ENCODE measurements around the gene DCP1A. TPM values are rescaled to one million over a fixed set of nuclear protein-coding genes. Genes with fewer than 3 reads are reported as not detected.
"Not testable (repeated sequence)": the region's sequence is repeated elsewhere in the genome, so short reads cannot be mapped to it uniquely, and the experiment has no call there.

DCP1A gene
- polyA plus RNA-seq (2013, experiment 1 of 2; ENCODE audit: insufficient read length) = 12.3 TPM
- 10.9 TPM for polyA plus RNA-seq (2013, experiment 2 of 2; ENCODE audit: insufficient read length)

DNA sequence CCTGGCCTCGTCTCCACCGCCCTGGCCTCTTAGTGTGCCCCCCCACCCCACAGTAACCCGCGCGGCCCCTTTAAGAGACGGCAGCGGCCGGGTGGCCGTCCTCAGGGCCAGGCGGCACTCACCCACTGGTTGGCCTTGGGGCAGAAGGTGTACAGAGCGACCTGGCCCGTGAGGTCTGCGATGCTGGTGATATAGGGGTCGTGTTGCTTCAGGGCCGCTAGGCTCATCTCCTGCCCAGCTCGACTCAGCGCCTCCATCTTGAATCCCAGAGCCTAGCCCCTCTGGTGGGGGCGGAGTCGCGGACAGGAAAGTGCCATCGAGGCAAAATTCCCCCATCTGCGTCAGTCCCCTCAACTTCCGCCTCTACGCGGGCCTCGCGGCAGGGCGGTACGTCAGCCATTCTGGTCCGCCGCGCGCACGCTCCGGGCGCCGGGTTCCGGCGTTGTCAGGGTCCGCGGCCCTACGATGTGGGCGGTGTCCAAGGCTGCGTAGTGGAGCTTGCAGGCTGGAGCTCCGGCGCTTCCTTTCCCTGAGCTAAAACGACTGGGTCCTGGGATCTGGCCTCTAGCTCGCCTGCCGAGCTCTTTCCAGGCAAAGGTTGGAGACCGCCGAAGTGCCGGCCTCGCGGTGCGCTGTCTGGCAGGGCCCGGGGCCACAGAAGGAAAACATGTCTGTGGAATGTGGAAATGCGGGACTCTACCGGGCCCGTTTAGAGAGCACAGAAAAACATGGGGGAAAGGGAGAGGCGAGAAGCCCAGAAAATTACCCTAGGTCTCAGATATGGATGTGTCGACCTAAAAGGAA, at the start of gene DCP1A:
Gene DCP1A (minus strand): TSS at position 283 of the 804 bp plus-strand sequence. CDS start 26 bp downstream, at position 257.
- peak; percentile 96 for DNase-seq

DNA sequence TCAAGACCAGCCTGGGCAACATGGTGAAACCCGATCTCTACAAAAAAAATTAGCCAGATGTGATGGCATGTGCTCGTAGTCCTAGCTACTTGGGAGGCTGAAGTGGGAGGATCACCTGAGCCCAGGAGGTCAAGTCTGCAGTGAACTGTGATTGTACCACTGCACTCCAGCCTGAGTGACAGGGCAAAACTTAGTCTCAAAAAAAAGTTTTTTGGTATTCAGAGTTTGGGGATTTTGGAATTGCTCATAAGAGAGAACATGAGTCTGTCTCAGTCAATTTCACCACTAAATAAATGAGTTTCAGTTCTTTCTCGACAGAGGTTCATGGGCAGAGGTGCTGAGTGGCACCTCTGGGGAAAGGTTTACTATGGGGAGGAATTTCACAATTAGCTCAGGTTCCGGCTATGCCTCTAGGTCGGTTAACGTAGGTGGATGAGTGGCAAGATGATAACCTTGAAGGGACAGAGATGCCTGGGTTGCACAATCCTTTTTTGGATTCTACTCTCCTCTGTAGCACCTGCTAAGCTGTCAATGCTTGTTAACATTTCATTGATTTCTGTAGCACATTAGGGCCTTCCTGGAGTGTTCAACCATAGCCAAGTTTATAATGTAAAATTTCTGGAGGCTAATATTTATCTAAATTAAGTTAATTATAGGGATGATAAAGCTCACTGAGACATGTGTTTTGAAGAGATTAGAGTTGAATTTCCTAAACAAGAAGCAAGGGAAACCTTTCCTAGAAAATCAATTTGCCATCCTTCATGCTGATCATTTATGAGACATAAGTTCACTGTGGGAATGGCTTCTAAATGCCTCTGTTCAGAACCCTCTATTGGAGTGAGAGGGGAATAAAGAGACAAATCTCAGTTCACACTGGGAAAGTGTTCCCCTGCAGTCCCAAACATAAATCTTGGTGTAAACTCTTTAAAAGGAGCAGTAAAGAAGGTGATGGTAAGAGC, 37.4 kb upstream of the DCP1A start:
- DNase-seq = no peak

- peak; percentile 12 for DNase-seq
Measured at GRCh38 chr3:53382106-53382505, 34.8 kb upstream of the DCP1A start.

- DNase-seq = no peak
Measured at GRCh38 chr3:53380306-53380705, 33.0 kb upstream of the DCP1A start.

- no peak for DNase-seq
Measured at GRCh38 chr3:53379898-53380297, 32.6 kb upstream of the DCP1A start.

- DNase-seq = no peak
Measured at GRCh38 chr3:53377794-53378193, 30.5 kb upstream of the DCP1A start.

DNA sequence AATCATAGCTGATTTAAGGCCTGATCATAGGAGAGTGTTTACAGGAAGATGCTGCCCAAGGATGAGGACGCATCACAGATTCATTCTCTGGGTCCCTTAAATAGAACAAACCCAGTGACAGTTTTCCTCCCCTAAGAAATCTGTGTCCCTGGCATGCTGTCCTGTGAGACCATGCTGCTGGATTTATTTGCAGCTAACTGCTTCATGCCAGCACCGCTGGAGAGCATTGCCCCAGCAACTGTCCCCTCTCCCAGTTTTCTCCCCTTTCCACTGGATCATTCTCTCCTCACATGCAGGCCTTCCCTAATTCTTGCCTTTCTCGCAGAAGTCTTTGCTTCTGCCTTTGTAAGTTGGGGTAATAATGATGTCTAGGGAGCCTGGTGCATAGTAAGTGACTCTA, 29.3 kb upstream of the DCP1A start:
- DNase-seq = no peak

- peak; percentile 39 for DNase-seq
Measured at GRCh38 chr3:53375019-53375418, 27.7 kb upstream of the DCP1A start.

DNA sequence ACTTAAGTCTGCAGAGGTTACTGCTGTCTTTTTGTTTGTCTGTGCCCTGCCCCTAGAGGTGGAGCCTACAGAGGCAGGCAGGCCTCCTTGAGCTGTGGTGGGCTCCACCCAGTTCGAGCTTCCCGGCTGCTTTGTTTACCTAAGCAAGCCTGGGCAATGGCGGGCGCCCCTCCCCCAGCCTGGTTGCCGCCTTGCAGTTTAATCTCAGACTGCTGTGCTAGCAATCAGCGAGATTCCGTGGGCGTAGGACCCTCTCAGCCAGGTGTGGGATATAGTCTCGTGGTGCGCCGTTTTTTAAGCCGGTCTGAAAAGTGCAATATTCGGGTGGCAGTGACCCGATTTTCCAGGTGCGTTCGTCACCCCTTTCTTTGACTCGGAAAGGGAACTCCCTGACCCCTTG, 23.4 kb upstream of the DCP1A start:
- not testable (repeated sequence) for DNase-seq

- DNase-seq = no peak
Measured at GRCh38 chr3:53361852-53362251, 14.5 kb upstream of the DCP1A start.

- DNase-seq = peak; percentile 44
Measured at GRCh38 chr3:53357458-53357857, 10.1 kb upstream of the DCP1A start.

- peak; percentile 3 for DNase-seq
Measured at GRCh38 chr3:53354945-53355498, 7.7 kb upstream of the DCP1A start.

GRCh38 chr3:53353202-53353601, 5.9 kb upstream of the DCP1A start:
- DNase-seq = no peak

GRCh38 chr3:53350652-53351051, 3.3 kb upstream of the DCP1A start:
- peak; percentile 36 for DNase-seq

DNA sequence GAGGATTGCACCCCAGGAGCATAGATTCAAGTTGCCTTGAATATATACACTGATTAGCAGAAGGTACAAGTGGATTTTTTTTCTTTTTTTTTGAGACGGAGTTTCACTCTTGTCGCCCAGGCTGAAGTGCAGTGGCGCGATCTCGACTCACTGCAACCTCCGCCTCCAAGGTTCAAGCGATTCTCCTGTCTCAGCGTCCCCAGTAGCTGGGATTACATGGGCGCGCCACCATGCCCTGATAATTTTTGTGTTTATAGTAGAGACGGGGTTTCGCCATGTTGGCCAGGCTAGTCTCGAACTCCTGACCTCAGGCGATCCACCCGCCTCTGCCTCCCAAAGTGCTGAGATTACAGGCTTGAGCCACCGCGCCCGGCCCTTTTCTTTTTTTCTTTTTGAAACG, 775 bp upstream of the DCP1A start:
- not testable (repeated sequence) for DNase-seq

DNA sequence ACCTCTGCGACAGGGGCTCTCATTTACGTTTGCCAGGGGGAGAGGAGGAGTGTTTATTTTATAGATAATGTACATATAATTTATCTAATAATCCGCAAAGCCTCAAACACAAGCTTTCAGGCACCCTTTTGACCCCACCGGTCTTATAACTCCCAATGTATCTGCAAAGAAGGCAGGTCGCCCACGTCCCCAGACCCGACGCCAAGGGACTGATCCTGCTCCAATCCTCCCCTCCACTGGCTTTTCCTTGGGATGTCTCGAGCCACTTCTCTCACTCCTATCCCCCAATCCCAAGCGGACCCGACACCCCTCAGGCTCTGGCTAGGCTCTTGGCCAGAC, 452 bp downstream of the DCP1A start:
- no peak for DNase-seq

DNA sequence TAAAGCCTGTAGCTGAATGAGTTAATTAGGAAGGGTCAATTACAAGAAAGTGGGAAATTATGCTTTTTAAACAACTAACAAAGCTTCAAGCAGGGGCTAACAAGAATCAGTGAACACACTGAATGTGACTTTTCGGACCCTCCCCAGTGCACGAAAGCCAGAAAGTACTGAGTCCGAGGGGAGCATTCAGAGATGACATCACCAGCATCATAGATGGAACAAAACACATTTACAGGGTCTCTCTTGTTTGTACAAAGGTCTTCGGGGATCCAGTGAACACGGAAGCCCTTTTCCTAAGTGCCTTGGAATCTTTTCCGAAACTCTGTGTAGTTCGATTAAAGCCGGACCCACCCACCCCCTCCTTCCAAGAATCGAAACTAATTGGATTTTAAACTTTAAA, 829 bp downstream of the DCP1A start:
- no peak for DNase-seq

GRCh38 chr3:53342353-53342752, 5.0 kb downstream of the DCP1A start:
- DNase-seq = no peak

- no peak for DNase-seq
Measured at GRCh38 chr3:53337167-53337940, 10.0 kb downstream of the DCP1A start.

GRCh38 chr3:53334742-53335141, 12.6 kb downstream of the DCP1A start:
- DNase-seq = no peak

GRCh38 chr3:53331871-53332270, 15.5 kb downstream of the DCP1A start:
- no peak for DNase-seq

GRCh38 chr3:53329897-53330296, 17.4 kb downstream of the DCP1A start:
- DNase-seq = no peak
